LoVo (cell line): ENCODE measurements around the gene APLP1.
"Not testable (repeated sequence)": the region's sequence is repeated elsewhere in the genome, so short reads cannot be mapped to it uniquely, and the experiment has no call there.

Experiments used
- DNase-seq: peaks from one replicate; pipeline ENCODE4 v3.0.0-alpha.2; 2016; ENCODE audit warnings: low spot score

Gene APLP1

DNA sequence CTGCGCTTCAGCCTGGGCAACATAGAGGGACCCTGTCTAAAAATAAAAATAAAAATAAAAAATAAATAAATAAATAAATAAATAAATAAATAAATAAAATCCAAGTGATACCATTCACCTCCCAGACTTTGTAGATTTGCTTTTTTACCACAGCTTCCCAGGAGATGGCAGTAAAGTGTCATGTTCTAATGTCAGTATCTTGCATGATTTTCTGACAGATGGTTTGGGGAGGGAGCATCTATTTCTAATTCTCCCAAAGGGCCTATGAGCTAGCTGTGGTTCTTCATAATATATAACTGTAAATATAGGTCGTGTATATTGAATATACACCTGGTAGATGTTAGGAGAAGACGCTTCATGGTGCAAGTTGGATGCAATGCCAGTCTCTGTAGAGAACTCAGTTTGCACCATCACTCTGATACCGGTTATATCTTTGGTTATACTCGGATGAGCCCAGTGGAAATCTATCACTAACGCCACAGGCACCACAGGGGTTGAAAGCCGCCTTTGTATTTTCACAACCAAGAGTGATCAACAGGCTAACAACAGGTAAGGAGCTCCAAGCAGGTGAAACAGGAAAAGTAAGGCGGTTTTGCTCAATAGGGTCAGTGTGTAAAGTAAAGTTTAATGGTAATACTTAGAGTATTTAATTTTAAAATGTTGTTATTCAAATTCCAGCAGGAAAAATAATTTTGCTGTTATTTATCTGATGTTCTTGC is 13.9 kb downstream of the APLP1 start:
- DNase-seq = peak; percentile 43

GRCh38 chr19:35883882-35884281 is 15.5 kb downstream of the APLP1 start:
- DNase-seq = no peak

- DNase-seq = no peak
Measured at GRCh38 chr19:35885225-35885738, 16.9 kb downstream of the APLP1 start.

DNA sequence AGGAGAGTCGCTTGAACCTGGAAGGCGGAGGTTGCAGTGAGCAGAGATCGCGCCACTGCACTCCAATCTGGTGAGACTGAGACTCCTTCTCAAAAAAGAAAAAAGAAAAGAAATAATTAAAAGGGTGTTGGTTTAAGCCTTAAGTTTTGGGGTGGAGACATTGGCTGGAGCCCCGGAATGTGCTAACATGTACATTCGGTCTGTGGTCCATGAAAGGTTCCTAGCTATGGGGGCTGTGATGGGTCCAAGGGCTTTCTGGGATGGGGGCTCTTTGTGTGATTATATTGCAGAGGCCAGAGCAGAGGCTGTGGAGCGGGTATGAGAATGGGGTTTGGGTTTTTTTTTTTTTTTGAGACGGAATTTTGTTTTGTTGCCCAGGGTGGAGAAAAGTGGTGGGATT is 17.5 kb downstream of the APLP1 start:
- no peak for DNase-seq

- no peak for DNase-seq
Measured at GRCh38 chr19:35887197-35887596, 18.8 kb downstream of the APLP1 start.

GRCh38 chr19:35888398-35888797 is 20.0 kb downstream of the APLP1 start:
- DNase-seq = no peak

- DNase-seq = no peak
Measured at GRCh38 chr19:35889370-35890112, 21.2 kb downstream of the APLP1 start.

- no peak for DNase-seq
Measured at GRCh38 chr19:35890113-35890650, 21.8 kb downstream of the APLP1 start.

DNA sequence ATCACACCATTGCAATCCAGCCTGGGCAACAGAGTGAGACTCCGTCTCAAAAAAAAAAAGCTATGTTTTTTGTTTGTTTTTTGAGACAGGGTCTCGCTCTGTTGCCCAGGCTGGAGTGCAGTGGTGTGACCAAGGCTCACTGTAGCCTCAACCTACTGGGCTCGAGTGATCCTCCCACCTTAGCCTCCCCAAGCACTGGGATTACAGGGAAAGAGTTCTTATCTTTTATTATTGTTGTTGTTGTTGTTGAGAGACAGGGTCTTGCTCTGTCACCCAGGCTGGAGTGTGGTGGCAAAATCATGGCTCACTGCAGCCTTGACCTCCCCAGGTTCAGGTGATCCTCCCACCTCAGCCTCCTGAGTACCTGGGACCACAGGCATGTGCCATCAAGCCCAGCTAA is 23.4 kb downstream of the APLP1 start:
- DNase-seq = not testable (repeated sequence)

DNA sequence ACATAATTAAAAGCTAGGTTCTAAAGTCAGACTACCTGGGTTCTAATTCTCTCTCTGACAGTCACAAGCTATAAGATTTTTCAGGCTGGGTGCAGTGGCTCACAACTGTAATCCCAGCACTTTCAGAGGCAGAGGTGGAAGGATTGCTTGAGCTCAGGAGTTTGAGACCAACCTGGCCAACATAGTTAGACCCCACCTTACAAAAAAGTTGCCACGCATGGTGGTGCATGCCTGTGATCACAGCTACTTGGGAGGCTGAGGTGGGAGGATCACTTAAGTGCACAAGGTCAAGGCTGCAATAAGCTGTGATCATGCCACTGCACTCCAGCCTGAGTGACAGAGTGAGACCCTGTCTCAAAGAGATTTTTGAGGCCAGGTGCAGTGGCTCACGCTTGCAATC is 26.0 kb downstream of the APLP1 start:
- no peak for DNase-seq

DNA sequence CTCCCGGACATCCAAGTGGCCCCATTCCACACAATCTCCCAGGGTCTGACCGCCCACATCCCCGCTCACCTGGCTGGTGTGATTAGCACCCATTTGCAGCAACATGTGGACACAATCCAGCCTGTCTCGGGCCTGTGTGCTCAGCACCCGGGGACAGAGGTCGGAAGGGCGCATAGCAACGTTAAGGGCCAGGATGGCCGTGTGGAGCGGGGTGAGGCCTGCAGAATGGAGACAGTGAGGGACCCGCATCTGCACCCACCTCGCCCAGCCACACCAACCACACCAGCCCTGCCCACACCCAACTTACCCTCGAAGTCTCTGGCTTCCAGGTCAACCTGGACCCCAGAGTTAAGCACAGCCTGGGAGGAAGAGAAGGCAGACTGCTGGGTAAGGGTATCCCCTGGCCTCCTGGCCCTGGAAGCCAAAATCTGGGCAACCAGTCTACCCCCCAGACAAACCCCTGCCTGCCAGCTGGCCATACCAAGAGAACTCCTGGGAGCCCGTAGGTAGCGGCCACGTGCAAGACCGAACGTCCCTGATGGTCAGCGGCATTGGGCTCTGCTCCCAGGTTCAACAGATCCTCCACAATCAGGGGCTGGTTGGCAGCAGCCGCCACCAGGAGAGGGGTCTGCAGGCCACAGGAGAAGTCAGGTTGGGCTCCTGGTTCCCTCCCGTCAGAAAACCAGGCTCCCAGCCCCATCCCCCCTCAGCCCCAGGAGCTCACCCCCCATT is 27.7 kb downstream of the APLP1 start:
- DNase-seq = no peak

- DNase-seq = no peak
Measured at GRCh38 chr19:35896643-35897040, 28.3 kb downstream of the APLP1 start.

DNA sequence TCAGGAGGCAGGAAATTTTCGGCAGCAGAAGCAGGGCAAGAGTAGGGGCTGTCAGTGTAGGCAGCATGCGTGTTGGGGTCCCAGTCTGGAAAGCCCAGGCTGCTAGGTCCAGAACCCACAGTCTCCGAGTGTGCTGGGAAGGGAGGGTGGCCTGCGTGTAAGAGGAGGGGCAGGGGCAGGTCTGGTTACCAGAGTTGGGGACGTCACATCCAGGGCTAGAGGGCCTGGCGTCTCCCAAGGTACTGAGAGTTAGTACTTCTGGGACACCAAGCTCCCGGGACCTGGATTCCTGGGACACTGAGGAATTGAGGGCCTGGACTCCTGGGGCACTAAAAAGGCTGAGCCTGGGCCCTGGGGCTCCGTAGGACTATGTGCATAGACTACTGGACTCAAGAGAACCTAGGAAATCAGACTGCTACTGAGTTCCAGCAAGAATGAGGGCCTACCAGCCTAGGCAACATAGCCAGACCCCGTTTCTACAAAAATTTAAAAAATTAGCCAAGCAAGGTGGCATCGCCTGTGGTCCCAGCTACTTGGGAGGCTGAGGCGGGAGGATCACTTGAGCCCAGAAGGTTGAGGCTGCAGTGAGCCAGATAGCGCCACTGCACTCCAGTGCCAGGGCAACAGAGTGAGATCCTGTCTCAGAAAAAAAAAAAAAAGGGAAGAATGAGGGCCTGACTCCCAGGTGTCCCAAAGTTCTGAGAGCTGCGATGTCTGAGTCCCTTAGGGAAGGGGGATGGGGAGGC is 29.5 kb downstream of the APLP1 start:
- DNase-seq = no peak

- no peak for DNase-seq
Measured at GRCh38 chr19:35898499-35898809, 30.1 kb downstream of the APLP1 start.

DNA sequence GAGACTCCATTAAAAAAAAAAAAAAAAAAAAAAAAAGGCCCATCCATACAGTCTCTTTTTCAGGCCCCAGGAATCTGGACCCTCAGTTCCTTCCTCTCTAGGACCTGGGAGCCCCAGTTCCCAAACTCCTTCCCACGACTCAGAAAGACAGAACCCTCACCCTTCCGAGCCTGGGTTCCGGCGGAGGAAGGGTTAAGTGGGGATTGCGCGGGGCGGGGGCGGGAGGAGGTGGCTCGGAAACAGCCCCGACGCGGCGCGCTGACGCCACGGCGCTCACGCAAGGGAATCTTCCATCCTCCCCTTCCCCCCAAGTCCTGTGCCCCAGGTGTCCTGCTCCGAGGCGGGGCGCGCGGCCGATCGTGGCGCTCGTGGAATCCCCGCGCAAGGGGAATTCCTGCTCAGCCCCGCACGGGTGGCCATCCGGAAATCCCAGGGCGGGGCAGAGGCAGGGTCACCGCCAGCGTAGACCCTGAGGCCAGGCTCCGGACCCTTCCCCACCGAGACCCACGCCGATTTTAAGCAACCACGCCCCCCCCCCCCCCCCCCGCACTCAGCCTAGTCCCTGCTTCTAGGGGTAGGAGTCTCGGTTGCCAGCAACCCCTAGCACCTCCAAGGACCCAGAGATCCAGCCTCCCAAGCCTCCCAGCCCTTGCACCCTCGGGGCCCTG is 31.3 kb downstream of the APLP1 start:
- DNase-seq = peak; percentile 82

DNA sequence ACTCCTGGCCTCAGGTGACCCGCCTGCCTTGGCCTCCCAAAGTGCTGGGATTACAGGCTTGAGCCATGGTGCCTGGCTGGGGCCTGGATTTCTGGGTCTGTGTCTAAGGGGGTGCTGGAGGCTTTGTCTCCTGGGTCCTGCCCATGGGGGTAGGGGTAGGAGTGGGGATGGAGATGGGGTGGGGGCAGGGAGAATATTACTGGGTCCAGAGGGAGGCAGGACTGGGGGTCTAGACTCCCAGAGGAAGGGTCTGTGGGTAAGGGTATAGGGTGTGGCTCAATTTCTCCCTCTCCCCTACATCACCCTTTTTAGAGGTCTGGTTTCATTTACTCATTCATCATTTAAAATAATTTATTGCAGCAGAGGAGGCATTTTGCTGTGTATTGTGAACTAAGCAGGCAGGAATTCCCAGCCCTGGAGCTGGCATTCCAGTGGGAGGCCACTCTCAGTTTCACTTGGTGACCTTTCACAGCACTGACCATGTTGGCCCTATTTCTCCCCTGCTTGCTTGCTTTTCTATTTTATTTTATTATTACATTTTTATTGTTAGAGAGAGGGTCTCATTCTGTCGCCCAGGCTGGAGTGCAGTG is 32.8 kb downstream of the APLP1 start:
- DNase-seq = no peak

DNA sequence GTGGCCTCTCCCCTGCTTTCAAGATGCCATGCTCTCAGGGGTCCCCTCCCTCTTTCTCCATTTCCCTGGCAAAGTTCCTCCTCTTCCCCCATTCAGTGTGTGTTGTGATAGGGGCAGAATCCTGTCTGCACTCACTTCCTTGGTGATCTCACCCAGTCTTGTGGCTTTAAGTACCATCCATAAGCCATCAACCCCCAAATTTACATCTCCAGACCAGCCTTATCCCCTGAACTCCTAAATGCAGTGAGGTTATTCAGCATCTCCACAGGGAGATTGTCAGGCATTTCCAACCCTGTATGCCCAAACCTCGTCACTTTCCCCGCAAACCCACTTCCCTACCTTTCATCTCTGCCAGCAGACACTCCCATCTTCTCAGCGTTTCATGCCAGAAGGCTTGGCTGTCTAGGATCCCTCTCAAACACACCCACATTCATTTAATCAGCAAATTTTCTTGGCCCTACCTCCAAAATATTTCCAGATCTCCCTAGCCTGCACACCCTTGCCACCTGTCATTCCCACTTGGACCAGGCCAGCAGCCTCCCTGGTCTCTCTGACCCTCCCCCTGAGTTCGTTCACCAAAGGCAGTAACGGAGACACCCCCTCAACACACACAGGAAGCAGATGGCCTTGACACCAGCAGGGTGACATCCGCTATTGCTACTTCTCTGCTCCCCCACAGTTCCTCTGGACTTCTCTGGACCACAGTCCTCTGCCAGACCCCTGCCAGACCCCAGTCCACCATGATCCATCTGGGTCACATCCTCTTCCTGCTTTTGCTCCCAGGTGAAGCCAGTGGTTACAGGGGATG is 33.7 kb downstream of the APLP1 start, which contains the start of gene HCST:
TSS of gene HCST (plus strand) at position 676 of the 808 bp plus-strand sequence. CDS start at position 741, 65 bp downstream.
- no peak for DNase-seq

DNA sequence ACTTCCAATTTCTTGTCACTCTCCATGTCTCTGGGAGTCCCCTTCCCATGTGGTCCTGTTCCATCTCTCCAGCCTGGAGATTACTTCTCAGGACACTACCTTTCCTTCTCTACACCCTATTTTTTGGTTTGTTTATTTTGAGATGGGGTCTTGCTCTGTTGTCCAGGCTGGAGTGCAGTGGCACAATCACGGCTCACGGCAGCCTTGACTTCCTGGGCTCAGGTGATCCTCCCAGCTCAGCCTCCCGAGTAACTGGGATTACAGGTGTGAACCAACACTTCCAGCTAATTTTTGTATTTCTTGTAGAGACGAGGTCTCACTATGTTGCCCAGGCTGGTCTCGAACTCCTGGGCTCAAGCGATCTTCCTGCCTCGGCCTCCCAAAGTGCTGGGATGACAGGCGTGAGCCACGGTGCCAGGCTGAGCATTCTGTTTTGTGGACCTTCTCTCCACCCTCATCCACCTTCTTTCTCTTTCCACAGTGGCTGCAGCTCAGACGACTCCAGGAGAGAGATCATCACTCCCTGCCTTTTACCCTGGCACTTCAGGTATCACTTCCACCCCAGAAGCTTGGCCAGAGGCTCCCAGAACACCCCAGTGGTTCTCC is 34.6 kb downstream of the APLP1 start:
- no peak for DNase-seq

DNA sequence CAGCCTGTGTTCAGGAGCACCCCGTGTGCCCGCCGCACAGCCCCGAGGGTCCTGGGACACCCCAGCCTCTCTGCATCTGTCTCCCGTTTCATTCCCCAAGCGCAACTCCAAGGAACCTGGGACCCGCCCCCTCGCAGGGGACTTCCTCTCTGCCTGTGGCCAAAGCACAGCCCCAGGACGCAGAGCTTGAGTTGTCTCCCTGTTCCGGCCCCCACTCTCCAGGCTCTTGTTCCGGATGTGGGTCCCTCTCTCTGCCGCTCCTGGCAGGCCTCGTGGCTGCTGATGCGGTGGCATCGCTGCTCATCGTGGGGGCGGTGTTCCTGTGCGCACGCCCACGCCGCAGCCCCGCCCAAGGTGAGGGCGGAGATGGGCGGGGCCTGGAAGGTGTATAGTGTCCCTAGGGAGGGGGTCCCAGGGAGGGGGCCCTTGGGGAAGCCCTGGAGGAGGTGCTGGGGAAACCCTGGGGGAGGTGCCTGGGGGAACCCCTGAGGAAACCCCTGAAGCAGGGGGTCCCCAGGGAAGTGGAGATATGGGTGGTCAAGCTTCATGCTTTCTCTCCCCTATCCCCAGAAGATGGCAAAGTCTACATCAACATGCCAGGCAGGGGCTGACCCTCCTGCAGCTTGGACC is 35.3 kb downstream of the APLP1 start:
- DNase-seq = no peak
